ENCODE measurements around the gene SCNN1A.

The SCNN1A gene

DNA sequence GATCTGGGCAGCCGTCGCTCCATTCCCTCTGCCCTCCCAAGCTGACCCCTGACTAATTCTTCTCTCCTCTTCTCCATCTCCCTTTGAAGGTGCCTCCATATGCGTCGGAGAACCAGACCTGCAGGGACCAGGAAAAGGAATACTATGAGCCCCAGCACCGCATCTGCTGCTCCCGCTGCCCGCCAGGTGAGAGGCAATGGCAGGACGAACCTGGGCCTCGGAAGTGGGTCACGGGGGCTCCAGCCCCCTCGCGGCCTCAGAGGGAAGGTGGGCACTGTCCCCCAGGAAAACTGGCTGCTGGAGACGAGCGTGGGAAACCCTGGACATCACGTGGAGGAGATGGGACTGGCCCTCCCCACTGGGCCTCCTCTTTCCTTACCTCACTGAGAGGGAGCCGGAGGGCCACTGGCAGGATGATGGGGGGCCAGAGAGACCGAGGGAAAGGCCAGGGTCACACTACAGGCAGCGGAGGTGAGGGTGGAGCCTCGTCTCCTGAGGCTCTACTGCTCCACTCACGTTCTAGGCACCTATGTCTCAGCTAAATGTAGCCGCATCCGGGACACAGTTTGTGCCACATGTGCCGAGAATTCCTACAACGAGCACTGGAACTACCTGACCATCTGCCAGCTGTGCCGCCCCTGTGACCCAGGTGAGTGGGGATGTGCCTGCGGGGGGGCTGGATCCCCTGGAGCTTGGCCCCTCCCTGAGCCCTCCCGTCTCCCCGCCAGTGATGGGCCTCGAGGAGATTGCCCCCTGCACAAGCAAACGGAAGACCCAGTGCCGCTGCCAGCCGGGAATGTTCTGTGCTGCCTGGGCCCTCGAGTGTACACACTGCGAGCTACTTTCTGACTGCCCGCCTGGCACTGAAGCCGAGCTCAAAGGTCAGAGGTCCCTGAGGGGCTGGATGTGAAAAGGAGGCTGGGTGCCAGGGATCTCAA is 9.4 kb upstream of the SCNN1A start:
- Histone ChIP-seq H3K4ac (ENCODE audit: low read depth, low read length) (peak overlapping the region; percentile 46), H3K4me1 (ENCODE audit: control insufficient read depth in 1 of 2, insufficient read depth in 2 of 2, low read length in 2 of 2) (peaks cover 18 to 20% of the 10 kb centered on the region in 2 experiments), H2BK120ac (ENCODE audit: insufficient read depth, low read length, poor library complexity) (peak overlapping the region; percentile 93), H3K4me3 (ENCODE audit: low read depth, low read length) (no peak overlapping the region), H3K27ac (ENCODE audit: low read depth, low read length) (peak overlapping the region; percentile 64), H3K18ac (ENCODE audit: low read length) (peak overlapping the region; percentile 82), H2BK12ac (ENCODE audit: low read length) (peak overlapping the region; percentile 74), H2BK5ac (ENCODE audit: low read depth, low read length, poor library complexity) (peak overlapping the region; percentile 37), H3K9ac (ENCODE audit: low read length) (no peak overlapping the region), H3K36me3 (ENCODE audit: control insufficient read depth in 1 of 2, insufficient read depth in 2 of 2, low read length in 2 of 2) (peaks cover 12% of the 10 kb centered on the region in 2 experiments), H3K79me1 (ENCODE audit: low read length) (peaks cover 17% of the 10 kb centered on the region), H3K14ac (ENCODE audit: low read length) (peak overlapping the region; percentile 85), H4K12ac (ENCODE audit: low read depth, low read length) (peak overlapping the region; percentile 92), H3K9me3 (ENCODE audit: insufficient read depth, low read depth, low read length) (no peaks in the 10 kb centered on the region), H3K4me2 (ENCODE audit: low read length) (peak overlapping the region; percentile 59), H4K8ac (ENCODE audit: low read depth, low read length) (peak overlapping the region; percentile 93), H3K23ac (ENCODE audit: low read length) (no peak overlapping the region), H2AFZ (ENCODE audit: insufficient read depth, low read length, poor library complexity) (peak overlapping the region; percentile 97), H3K79me2 (ENCODE audit: control insufficient read depth, insufficient read depth, low read length, poor library complexity) (peaks cover 11% of the 10 kb centered on the region), H4K91ac (ENCODE audit: low read depth, low read length) (peak overlapping the region; percentile 95), H2AK5ac (ENCODE audit: low read length) (peak overlapping the region; percentile 69), H3K27me3 (ENCODE audit: insufficient read depth, low read length) (no peaks in the 10 kb centered on the region)
- no peak for DNase-seq
- no CpG with 5 or more reads among the region's 36 CpGs for WGBS (ENCODE audit: extremely low coverage, insufficient coverage, insufficient read length)

DNA sequence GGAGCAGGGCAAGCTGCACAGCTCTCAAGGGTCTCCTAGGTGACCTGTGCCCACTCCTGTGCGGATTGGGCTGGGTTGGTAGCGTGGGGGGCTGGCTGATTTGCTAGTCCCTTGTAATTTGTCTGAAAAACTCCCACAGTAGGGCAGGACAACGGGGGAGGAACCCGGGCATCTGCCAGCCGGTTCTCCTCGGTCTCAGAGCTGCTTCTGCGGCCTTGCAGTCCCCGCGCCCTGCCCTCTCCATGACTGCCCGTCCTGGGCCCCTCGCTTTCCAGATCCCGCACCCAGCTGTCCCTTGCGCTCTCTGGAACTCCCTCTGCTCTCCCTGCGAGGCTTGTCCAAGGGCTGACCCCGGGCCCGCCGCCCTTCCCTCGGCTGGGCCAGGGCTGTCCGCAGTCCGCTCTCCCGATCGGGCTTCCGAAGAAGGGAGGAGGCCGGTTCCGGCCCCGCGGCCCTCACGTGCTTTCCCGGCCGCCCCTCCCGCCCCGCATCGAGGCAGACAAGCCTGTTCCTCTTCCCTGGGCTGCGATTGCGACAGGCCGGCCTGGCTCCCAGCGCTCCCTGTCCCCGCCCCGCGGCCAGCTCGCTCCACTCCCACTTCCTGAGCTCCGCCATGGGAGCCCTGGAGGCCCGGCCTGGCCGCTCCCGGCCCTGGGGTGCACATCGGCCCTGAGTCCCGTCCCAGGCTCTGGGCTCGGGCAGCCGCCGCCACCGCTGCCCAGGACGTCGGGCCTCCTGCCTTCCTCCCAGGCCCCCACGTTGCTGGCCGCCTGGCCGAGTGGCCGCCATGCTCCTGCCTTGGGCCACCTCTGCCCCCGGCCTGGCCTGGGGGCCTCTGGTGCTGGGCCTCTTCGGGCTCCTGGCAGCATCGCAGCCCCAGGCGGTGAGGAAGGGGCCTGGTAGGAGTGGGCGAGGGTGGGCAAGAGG is 8.5 kb upstream of the SCNN1A start, which contains the start of gene LTBR:
LTBR (plus strand) TSS at position 591 of the 927 bp plus-strand sequence; CDS start at position 788, 197 bp downstream.
- Histone ChIP-seq H2AFZ (ENCODE audit: insufficient read depth, low read length, poor library complexity) (peak within 1 kb of the TSS; percentile 97), H3K4ac (ENCODE audit: low read depth, low read length) (peak within 1 kb of the TSS; percentile 84), H3K9me3 (ENCODE audit: insufficient read depth, low read depth, low read length) (no peaks in the 10 kb centered on the region)

DNA sequence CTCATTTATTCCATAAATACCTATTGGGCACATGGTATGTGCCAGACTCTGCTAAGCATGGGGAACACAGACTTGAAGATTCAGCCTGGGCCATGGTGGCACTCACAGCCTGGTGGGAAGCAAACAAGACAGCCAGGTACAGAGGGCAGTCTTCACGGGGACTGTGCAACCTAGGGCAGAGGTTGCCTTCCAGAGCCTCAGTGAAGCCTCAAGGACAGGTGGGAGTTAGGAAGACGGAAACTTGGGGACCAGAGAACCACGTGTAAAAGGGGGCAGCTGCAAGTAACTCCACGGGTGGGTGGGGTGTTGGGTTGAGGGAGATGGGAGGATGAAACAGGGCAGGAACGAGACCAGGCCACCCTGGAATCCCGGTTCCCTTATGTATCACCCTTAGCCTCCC is 7.6 kb upstream of the SCNN1A start:
- no peak overlapping the region for H3K14ac ChIP-seq (ENCODE audit: low read length)
- H3K36me3 ChIP-seq (ENCODE audit: control insufficient read depth in 1 of 2, insufficient read depth in 2 of 2, low read length in 2 of 2) = peaks cover 3 to 4% of the 10 kb centered on the region in 2 experiments
- H3K4me2 ChIP-seq (ENCODE audit: low read length) = no peak overlapping the region
- H2AFZ ChIP-seq (ENCODE audit: insufficient read depth, low read length, poor library complexity) = no peak overlapping the region
- no peak overlapping the region for H3K23ac ChIP-seq (ENCODE audit: low read length)
- no peak overlapping the region for H2BK12ac ChIP-seq (ENCODE audit: low read length)
- H2BK120ac ChIP-seq (ENCODE audit: insufficient read depth, low read length, poor library complexity) = no peak overlapping the region
- H3K27me3 ChIP-seq (ENCODE audit: insufficient read depth, low read length) = no peaks in the 10 kb centered on the region
- H3K4me3 ChIP-seq (ENCODE audit: low read depth, low read length) = no peak overlapping the region
- H3K79me2 ChIP-seq (ENCODE audit: control insufficient read depth, insufficient read depth, low read length, poor library complexity) = peaks cover 11% of the 10 kb centered on the region
- H3K18ac ChIP-seq (ENCODE audit: low read length) = no peak overlapping the region
- H2BK5ac ChIP-seq (ENCODE audit: low read depth, low read length, poor library complexity) = no peak overlapping the region
- no peak overlapping the region for H3K27ac ChIP-seq (ENCODE audit: low read depth, low read length)
- H2AK5ac ChIP-seq (ENCODE audit: low read length) = no peak overlapping the region
- DNase-seq = no peak
- no peak overlapping the region for H3K4ac ChIP-seq (ENCODE audit: low read depth, low read length)
- H3K9me3 ChIP-seq (ENCODE audit: insufficient read depth, low read depth, low read length) = no peaks in the 10 kb centered on the region
- H3K4me1 ChIP-seq (ENCODE audit: control insufficient read depth in 1 of 2, insufficient read depth in 2 of 2, low read length in 2 of 2) = peaks cover 18 to 20% of the 10 kb centered on the region in 2 experiments
- H4K12ac ChIP-seq (ENCODE audit: low read depth, low read length) = no peak overlapping the region
- peak overlapping the region; percentile 97 for H4K8ac ChIP-seq (ENCODE audit: low read depth, low read length)
- no CpG with 5 or more reads among the region's 6 CpGs for WGBS (ENCODE audit: extremely low coverage, insufficient coverage, insufficient read length)
- H3K9ac ChIP-seq (ENCODE audit: low read length) = no peak overlapping the region
- peak overlapping the region; percentile 95 for H4K91ac ChIP-seq (ENCODE audit: low read depth, low read length)
- H3K79me1 ChIP-seq (ENCODE audit: low read length) = peaks cover 17% of the 10 kb centered on the region

More for the DNA sequence above, 8.5 kb upstream of the SCNN1A start, which contains the start of gene LTBR:
- peaks cover 17% of the 10 kb centered on the region for H3K79me1 ChIP-seq (ENCODE audit: low read length)
- H3K9ac ChIP-seq (ENCODE audit: low read length) = no peak within 1 kb of the TSS
- H3K4me2 ChIP-seq (ENCODE audit: low read length) = peak within 1 kb of the TSS; percentile 59
- peak within 1 kb of the TSS; percentile 97 for H4K8ac ChIP-seq (ENCODE audit: low read depth, low read length)
- no peaks in the 10 kb centered on the region for H3K27me3 ChIP-seq (ENCODE audit: insufficient read depth, low read length)
- H3K18ac ChIP-seq (ENCODE audit: low read length) = peak within 1 kb of the TSS; percentile 96
- H3K36me3 ChIP-seq (ENCODE audit: control insufficient read depth in 1 of 2, insufficient read depth in 2 of 2, low read length in 2 of 2) = peaks cover 7 to 11% of the 10 kb centered on the region in 2 experiments
- peak within 1 kb of the TSS; percentile 62 for H3K4me3 ChIP-seq (ENCODE audit: low read depth, low read length)
- no peak within 1 kb of the TSS for H3K23ac ChIP-seq (ENCODE audit: low read length)
- peak within 1 kb of the TSS; percentile 83 for H2AK5ac ChIP-seq (ENCODE audit: low read length)
- H3K27ac ChIP-seq (ENCODE audit: low read depth, low read length) = peak within 1 kb of the TSS; percentile 64
- H3K14ac ChIP-seq (ENCODE audit: low read length) = peak within 1 kb of the TSS; percentile 96
- peak; percentile 96 to 97 for DNase-seq
- H2BK5ac ChIP-seq (ENCODE audit: low read depth, low read length, poor library complexity) = peak within 1 kb of the TSS; percentile 70
- H3K4me1 ChIP-seq (ENCODE audit: control insufficient read depth in 1 of 2, insufficient read depth in 2 of 2, low read length in 2 of 2) = peaks cover 18 to 20% of the 10 kb centered on the region in 2 experiments
- peak within 1 kb of the TSS; percentile 98 for H4K12ac ChIP-seq (ENCODE audit: low read depth, low read length)
- peaks cover 11% of the 10 kb centered on the region for H3K79me2 ChIP-seq (ENCODE audit: control insufficient read depth, insufficient read depth, low read length, poor library complexity)
- no CpG with 5 or more reads among the region's 62 CpGs for WGBS (ENCODE audit: extremely low coverage, insufficient coverage, insufficient read length)
- H2BK120ac ChIP-seq (ENCODE audit: insufficient read depth, low read length, poor library complexity) = peak within 1 kb of the TSS; percentile 96
- H2BK12ac ChIP-seq (ENCODE audit: low read length) = peak within 1 kb of the TSS; percentile 86
- H4K91ac ChIP-seq (ENCODE audit: low read depth, low read length) = peak within 1 kb of the TSS; percentile 95

DNA sequence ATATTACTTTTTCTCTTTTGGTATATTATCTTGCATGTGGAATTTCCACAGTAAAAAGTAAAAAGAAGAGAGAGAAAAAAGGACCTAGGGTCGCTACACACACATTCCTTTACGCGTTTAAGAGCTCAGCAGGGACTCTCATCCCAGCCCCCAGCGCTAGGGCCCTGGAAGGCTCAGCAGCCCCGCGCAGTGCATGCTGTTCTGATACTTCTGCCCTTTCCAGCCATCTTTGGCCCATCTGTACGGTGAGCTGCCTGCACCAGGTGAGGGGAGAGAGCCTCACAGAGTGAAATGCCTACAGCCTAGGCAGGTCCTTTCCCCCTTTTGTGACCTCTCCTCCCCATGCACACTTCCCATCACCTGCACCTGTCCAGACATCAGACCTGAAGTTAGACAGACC is 7.0 kb upstream of the SCNN1A start:
- Histone ChIP-seq H3K9ac (ENCODE audit: low read length) (no peak overlapping the region), H3K36me3 (ENCODE audit: control insufficient read depth in 1 of 2, insufficient read depth in 2 of 2, low read length in 2 of 2) (peaks cover 3 to 4% of the 10 kb centered on the region in 2 experiments), H3K4ac (ENCODE audit: low read depth, low read length) (no peak overlapping the region), H3K79me2 (ENCODE audit: control insufficient read depth, insufficient read depth, low read length, poor library complexity) (peaks cover 11% of the 10 kb centered on the region), H3K4me2 (ENCODE audit: low read length) (no peak overlapping the region), H3K79me1 (ENCODE audit: low read length) (peaks cover 17% of the 10 kb centered on the region), H3K27me3 (ENCODE audit: insufficient read depth, low read length) (no peaks in the 10 kb centered on the region), H3K9me3 (ENCODE audit: insufficient read depth, low read depth, low read length) (no peaks in the 10 kb centered on the region), H4K12ac (ENCODE audit: low read depth, low read length) (no peak overlapping the region), H2BK120ac (ENCODE audit: insufficient read depth, low read length, poor library complexity) (no peak overlapping the region), H3K4me3 (ENCODE audit: low read depth, low read length) (no peak overlapping the region), H3K18ac (ENCODE audit: low read length) (no peak overlapping the region), H2BK12ac (ENCODE audit: low read length) (no peak overlapping the region), H2BK5ac (ENCODE audit: low read depth, low read length, poor library complexity) (no peak overlapping the region), H4K91ac (ENCODE audit: low read depth, low read length) (no peak overlapping the region), H3K27ac (ENCODE audit: low read depth, low read length) (no peak overlapping the region), H4K8ac (ENCODE audit: low read depth, low read length) (no peak overlapping the region), H3K23ac (ENCODE audit: low read length) (no peak overlapping the region), H2AK5ac (ENCODE audit: low read length) (no peak overlapping the region), H3K4me1 (ENCODE audit: control insufficient read depth in 1 of 2, insufficient read depth in 2 of 2, low read length in 2 of 2) (peaks cover 18 to 20% of the 10 kb centered on the region in 2 experiments), H2AFZ (ENCODE audit: insufficient read depth, low read length, poor library complexity) (no peak overlapping the region), H3K14ac (ENCODE audit: low read length) (no peak overlapping the region)
- WGBS (ENCODE audit: extremely low coverage, insufficient coverage, insufficient read length) = no CpG with 5 or more reads among the region's 7 CpGs
- no peak for DNase-seq

Measured in trophoblast cell (in vitro differentiated cells and primary cell).